ENCODE results near the gene DTNBP1.
"Not testable (repeated sequence)": the region's sequence is repeated elsewhere in the genome, so short reads cannot be mapped to it uniquely, and the experiment has no call there.

Gene DTNBP1

DNA sequence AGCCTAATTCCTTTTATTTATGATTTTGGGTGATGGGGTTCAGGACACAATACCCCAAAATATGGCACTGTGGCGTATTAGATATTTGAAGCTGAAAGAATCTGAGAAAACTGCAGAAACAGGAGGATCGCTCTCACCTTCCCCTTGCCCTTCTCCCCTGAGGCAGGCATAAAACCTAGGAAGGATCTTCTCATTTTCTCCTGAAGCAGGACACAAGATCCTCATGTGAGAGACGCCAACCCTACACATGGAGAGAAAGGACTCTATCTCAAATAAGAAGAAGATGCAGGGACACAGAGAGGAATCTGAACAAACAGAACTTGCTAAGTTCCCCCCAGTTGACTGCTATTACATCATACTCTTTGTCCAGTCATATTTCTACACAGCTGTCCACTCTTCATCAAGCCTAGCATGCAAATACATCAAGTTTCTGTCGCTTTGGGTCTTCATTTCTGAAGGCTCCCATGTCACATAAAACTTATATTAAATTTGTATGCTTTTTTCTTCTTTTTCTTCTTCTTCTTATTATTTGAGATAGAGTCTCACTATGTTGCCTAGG lies 109.0 kb downstream of the DTNBP1 start:
- DNase-seq = no peak

DNA sequence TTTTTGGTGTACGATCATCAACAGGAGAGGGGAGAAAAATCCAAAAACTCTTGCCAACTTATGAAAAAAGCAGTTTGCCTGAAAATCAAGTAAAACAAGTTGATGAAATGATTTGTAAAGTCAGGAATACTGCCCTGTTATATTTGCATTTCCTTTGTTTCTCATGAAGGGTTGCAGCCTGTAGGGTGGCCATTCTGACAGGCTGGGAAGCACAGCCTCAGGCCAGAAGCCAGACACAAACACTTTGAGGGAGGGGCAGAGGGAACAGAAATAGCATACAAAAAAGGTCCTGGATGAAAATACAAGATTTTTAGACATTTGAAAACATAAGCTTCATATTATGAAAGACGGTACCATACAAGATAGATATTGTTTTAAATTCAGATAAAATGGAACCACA lies 109.8 kb downstream of the DTNBP1 start:
- DNase-seq = no peak

DNA sequence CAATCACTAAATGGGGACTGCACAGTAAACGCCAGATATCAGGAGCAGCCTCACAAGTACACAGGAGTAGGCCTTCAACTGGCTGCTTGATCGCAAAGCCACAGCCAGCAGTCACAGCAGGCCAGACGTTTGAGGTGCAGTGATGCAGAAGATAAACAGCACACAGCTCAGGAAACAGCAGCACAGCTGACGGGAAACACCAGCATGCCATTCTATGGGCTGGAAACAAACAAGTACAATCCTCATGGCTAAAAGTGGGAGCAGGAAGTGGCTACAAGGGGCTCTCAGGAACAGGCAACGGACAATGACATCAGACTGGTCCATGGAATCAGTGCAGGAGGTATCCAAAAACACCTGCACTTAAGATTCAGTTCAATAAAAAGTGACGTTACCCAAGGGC lies 111.0 kb downstream of the DTNBP1 start:
- DNase-seq = no peak

DNA sequence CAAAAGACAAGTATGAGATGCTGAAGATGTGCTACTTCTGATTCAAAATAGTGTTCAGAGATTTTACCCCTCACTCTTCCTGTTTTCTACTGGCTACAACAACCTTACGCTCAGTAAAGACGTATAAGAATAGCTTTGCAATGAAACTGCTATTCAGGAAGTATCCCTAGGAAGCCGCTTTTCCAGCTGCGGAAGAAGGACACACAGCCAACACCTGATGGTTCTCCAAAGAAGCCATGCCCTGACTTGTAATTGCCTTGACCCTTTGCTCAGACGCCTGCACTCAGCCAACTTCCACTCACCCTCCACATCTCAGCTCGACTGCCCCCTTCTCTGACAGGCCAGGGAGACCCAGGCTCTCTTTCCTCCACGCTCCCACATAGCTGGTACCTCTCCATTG lies 111.6 kb downstream of the DTNBP1 start:
- no peak for DNase-seq

DNA sequence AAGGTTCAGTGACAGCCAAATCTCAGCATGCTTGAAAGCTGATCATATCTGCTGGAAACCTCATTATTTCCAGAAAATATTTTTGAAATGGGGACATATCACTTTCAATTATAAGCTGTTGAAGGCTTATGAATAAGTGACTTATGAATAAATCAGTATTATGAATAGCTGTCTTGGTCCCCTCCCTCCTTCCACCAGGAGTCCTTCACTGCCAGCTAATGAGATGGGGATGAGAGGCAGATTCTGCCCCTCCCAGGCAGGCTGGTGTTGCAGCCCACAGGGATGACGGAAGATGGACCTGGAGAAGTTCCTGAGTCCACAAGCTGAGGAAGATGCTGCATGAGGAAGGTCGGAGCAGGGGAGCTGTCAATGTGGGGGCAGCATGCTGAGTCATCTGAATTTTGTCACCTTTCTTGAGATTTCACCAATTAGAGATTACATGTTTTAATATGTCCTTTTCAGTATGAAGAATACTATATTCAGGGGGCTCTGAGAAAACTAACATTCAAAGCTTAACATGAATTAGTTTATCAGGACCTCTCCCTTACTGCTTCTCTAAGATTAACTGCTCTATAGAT lies 112.2 kb downstream of the DTNBP1 start:
- no peak for DNase-seq

DNA sequence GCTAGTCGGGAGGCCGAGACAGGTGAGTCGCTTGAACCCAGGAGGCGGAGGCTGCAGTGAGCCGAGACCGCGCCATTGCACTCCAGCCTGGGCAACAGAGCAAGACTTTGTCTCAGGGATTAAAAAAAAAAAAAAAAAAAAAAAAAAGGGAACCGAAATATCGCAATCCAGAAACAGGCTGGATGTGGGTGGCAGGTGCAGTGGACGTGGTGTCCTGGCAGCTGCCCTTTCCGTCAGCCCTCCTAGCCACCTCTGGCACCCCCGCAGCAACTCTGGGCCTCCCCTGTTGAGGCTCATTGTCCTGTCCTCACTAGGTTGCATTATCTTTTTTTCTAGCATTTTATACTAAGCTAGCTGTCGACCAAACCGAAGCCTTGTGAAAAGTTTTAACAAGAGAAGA lies 113.5 kb downstream of the DTNBP1 start:
- DNase-seq = no peak

DNA sequence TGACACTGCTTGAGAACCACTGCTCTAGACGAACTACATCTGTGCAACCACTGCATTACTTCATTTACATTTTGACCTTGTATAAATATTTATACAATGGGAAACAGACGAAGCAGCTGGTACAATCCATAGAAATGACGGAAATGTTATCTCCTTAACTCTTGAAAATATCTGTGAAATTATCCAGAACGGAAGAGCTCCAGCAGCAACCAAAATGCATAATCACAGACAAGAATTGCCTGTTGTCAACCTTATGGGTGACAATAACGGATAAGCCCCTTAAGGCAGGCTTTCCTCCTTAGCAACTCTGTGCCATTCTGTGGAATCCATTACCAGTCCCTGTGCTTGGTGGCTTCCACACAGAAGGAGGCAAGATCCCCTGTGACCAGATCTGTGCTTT lies 115.4 kb downstream of the DTNBP1 start:
- DNase-seq = no peak

DNA sequence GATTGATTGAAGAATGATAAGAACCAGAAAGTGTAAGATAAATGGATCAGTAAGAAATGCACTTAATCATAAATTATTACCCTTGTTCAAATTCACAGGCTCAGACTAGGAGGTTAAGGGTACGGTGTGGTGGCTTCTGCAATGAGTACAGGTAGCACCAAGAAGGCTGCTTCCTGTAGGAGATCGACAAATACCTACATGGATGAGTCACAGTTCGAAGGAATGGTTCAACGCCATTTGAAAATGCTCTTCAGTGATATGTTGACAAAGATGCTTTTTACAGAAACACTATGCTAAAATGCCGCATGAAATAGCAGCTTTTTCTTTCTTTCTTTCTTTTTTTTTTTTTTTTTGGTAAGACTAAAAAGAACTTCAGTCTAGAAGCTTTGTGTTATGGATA lies 116.2 kb downstream of the DTNBP1 start:
- no peak for DNase-seq

DNA sequence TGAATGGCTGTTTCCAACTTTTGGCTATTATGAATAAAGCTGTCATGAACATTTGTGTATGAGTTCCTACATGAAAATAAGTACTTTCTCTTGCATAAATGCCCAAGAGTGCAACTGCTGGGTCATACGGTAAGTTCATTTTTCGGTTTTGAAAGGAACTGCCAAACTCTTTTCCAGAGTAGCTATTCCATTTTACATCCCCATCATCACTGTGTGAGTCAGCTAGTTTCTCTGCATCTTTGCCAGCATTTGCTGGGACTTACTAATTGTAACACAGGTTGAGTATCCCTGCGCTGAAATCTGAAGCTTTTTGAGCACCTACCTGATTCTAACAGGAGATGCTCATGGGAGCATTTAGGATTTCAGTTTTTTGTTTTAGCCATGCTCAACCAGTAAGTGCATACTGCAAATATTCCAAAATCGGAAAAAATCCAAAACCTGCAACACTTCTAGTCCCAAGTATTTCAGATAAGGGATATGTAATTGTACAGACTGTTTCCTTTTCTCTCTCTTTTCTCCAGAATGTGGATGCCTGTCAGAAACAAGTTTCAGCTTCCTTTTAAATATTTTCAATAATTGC lies 118.4 kb downstream of the DTNBP1 start:
- DNase-seq = no peak

DNA sequence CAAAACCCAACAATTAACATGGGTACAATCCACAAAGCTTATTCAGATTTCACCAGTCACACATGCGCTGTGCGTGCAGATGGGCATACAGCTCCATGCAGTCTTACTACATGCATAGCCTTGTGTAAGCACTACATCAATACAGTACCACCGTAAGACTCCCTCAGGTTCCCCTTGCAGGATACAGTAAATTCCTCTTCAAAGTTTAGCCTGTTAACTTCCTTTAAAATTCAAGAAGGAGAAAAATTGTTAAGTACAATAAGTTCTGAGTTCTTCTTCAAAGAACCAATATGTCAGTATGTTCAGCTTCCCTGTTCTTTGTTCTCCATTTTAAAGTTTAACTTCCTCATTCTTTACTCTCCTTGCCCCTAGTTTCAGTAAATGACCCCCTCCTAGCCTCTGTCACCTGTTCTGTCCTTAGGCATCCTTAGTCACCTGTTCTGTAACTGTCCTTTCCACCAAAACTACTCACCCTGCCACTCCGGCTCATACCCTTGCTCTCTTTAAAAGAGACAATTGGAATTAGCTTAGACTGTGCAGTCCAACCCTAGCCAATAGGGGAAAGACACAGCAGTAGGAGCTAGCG lies 119.4 kb downstream of the DTNBP1 start:
- DNase-seq = not testable (repeated sequence)

DNA sequence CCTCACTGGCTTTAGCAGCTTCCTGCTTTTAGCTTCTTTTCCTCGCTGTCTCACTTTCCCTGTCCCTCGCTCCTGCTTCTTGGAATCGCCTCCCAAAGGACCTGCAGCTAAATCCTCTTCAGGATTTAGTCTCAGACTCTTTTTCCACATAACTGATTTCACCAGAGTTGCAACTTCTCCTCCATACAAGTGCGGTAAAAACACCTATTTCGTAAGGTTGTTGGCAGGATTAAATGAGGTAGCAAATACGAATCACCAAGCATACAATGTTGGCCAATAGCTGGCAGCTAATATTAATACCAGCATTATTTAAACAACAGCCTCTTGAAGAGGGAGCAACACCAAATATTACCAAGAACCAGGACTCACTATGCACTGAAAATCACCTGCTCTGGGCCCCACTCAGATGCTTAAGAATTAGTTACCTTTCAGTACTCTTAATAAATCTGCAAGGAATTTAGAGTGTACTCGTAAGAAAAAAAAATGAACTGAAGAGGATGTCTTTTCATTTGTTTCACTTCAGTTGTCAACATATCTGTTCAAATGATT lies 123.0 kb downstream of the DTNBP1 start:
- no peak for DNase-seq

DNA sequence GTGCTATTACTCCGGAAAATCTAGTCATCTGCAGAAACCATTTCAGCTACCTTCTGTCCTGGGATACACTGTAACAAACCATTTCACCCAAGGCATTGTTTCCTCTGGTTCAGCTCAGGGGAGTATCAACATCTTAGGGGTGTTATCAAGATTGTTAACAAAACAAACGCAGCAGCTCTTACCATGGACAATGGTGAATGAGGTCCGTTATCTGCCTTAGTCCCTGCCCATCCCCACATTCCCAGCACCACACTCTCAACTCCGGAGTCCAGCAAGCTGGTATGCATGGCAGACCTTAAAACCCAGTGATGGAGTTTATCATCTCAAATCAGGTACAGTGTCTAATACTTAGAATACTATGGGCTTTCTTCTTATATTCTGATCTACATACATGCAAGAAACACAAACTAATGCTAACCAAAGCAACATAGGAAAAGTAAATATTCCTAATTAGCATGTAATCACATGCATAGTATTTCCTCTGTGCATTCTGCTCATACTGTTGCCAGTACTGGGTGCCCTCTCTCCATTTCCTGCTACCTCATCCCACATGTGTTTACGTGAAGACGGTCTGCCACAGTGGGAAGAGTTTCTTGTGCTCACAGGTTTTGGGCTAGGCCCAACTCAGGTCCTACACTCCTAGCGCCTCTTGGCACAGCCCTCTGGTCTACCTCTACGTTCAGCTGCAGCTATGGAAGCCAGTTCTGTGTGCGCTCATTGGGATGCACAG lies 123.9 kb downstream of the DTNBP1 start:
- DNase-seq = no peak

DNA sequence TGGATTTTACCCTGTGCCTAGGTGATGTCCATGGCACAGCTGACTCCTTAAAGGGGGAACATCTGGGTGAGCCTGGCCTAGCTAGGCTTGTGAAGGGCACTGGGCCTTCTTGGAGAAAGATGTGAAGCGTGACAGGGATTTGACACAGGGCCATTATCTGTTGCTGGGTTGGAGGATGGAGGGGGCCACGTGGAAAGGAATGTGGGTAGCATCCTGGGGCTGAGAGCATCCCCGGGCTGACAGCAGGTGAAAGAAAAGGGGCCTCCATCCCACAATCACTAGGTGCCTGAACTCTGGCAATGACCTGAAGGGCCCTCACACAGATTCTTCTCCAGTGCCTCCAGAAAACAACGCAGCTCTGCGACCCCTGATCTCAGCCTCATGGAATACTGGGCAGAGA lies 124.7 kb downstream of the DTNBP1 start:
- DNase-seq = no peak

DNA sequence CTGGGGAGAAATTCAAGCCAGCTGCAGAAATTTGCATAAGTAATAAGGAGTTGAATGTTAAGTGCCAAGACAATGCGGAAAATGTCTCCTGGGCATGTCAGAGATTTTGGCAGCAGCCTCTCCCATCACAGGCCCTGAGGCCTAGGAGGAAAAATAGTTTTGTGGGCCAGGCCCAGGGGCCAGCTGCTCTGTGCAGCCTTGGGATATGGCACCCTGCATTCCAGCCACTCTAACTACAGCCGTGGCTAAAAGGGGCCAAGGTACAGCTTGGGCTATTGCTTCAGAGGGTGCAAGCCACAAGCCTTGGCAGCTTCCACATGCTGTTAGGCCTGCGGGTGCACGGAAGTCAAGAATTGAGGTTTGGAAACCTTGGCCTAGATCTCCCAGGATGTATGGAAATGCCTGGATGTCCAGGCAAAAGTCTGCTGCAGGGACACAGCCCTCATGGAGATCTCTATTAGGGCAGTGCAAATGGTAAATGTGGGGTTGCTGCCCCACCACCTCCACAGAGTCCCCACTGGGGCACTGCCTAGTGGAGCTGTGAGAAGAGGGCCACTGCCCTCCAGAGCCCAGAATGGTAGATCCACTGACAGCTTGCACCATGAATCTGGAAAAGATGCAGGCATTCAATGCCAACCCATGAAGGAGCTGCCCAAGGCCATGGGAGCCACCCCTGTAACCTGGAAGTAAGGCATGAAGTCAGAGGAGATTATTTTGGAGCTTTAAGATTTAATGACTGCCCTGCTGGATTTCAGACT lies 126.5 kb downstream of the DTNBP1 start:
- DNase-seq = no peak

DNA sequence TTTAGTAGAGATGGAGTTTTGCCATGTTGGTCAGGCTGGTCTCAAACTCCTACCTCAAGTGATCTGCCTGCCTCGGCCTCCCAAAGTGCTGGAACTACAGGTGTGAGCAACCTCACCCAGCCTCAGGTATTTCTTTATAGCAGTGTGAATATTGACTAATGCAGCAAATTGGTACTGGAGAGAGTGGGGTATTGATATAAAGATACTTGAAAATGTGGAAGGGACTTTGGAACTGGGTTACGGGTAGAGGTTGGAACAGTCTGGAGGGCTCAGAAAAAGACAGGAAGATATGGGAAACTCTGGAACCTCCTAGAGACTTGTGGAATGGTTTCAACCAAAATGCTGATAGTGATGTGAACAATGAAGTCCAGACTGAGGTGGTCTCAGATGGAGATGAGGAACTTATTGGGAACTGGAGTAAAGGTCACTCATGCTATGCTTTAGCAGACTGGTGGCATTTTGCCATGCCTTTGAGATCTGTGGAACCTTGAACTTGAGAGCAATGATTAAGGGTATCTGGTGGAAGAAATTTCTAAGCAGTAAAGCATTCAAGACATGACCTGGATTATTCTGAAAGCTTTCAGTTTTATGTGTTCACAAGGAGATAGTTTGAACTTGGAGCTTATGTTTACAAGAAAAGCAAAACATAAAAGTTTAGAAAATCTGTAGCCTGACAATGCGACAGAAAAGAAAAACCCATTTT lies 127.2 kb downstream of the DTNBP1 start:
- DNase-seq = no peak

DNA sequence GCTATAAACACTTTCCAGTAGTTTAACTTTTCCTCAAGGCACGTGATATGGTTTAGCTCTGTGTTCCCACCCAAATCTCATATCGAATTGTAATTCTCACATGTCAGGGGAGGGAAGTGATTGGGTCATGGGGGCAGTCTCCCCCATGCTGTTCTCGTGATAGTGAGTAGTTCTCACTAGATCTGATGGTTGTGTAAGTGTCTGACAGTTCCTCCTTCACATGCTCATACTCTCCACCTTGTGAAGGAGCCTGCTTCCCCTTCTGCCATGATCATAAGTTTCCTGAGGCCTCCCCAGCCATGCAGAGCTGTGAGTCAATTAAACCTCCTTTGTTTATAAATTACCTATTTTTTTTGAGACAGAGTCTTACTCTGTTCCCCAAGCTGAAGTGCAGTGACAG lies 127.9 kb downstream of the DTNBP1 start:
- DNase-seq = no peak

DNA sequence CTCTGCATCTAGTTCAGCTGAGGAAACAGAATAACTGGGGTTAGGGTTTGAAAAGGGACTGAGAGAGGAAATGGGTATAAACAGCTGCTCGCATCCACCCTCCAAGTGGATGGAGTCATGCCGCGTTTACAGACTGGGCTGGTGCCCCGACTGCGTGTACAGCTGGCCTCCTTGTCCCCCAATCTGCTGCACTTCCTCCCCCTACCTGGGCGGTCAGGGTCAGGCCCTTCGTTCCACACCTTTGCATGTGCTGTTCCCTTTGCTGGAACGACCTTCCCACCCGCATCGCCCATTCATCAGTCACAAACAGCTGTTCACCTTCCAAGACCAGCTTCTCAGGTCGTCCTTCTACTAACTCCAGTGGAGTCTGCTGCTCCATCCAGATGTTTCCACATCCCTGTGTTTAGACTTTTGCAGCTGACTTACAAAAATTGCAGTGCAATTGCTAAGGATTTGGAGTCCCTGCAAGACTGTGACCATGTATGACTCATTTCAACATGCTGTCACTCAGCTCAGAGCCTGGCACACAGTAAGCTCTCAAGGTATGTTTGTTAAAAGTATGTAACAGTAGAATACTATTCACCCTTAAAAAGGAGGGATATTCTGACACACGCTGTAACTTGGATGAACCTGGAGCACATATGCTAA lies 129.3 kb downstream of the DTNBP1 start:
- no peak for DNase-seq

DNA sequence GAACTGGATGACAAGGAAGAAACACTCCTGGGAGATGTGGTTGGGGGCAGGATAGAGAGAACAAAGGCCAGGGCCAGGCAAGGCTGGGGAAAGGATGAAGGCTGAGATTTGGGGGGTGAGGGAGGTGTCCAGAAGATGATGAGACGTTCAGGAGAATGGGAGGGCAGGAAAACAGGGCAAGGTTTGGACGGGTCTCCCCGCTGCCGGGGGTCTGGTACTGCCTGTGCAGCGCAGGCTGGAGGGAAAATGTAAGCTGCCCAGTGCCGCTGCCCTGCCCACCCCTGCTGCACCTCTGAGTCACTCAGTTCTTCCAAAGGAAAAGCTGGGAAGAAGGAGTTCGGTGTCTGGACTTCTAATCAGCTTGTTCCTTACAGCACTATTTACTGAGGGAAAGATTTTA lies 130.9 kb downstream of the DTNBP1 start:
- no peak for DNase-seq

DNA sequence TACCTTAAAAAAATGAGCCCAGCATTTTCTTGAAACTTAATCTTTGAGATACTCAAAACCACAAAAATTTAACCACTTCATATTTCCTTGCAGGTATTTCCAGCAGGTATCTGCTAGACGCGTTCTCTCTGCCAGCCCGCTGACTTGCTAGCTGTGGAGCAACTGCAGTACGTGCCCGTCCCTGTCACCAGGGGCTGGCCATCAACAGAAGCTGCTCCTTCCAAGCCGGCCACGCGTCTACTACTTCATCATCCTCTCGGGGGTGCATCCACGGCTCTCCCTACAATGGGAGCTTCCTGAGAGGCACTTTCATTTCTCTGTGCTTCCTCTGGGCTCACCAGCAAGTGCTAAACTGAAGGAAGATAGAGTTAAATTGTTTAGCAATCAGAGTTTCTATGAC lies 132.4 kb downstream of the DTNBP1 start:
- no peak for DNase-seq

DNA sequence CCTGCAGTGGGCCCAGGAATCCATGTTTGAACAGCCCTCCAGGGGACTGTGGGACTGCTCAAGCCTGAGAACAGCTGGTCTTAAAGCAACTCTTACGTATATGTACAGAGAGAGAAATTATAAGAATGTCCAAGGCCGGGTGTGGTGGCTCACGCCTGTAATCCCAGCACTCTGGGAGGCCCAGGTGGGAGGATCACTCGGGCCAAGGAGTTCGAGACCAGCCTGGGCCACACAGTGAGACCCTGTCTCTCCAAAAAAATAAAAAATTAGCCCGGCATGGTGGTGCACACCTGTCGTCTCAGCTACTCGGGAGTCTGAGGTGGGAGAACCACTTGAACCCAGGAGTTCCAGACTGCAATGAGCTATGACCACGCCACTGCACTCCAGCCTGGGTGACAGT lies 134.0 kb downstream of the DTNBP1 start:
- DNase-seq = no peak

DNA sequence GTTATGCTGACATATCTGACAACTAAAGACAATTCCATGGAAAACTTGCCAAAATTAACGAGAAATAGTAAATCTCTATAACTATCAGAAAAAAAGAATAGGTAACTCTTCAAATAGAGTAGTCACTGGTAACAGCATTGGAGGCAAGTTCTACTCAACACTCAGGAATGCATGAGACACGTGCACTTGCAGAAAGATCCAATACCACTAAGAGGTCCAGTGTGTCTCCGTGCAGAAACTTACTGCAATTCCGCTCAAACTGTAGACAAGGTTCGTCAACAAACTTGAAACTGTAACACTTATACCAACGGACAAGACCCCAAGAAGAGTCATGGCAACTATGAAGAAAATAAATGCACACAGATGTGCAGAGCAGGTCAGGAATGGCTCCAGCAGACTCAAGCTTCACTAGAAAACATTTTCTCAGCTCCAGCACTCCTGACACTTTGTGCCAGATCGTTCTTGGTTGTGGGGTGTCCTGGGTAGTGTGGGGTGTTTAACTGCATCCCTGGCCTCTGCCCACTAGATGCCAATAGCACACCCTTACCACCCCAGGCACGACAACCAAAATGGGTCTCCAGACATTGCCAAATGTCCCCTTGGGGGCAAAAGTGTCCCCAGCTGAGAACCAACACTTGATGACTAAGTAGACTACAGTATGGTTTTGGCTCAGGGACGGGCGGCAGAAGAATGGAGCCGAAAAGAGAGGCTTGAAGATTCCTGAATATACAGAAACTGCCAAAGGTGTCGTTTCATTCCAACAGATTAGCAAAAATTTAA lies 134.8 kb downstream of the DTNBP1 start:
- DNase-seq = no peak
